ENCODE results near the gene PNPLA7. TPM values are rescaled to one million over a fixed set of nuclear protein-coding genes. Genes with fewer than 3 reads are reported as not detected.

Gene PNPLA7
- total and polyA plus RNA-seq, 2 donors (not counting 1 experiment from before 2014, with no cell fraction given): 18.7 to 29.9 TPM

GRCh38 chr9:137446851-137447471 lies 103.2 kb downstream of the PNPLA7 start:
- 74% methylated on average over 21 of the region's 21 CpGs for WGBS (ENCODE audit: insufficient coverage)
- Histone ChIP-seq H3K4me3 (ENCODE audit: control extremely low read depth in 1 of 5, extremely low read depth in 1 of 5, insufficient read depth in 1 of 5, low read depth in 2 of 5, low read length in 4 of 5) (no peak overlapping the region), H3K27ac (ENCODE audit: low read length in 2 of 2) (no peak overlapping the region), H4K20me1 (ENCODE audit: control insufficient read depth, insufficient read depth, low read length, poor library complexity, severe bottlenecking) (no peaks in the 10 kb centered on the region), H2AFZ (ENCODE audit: insufficient read depth, low read depth, low read length, poor library complexity, severe bottlenecking) (no peak overlapping the region), H3K4me2 (replicated peaks; ENCODE audit: low read depth, low read length, poor library complexity, severe bottlenecking) (no peak overlapping the region), H3K9me3 (ENCODE audit: control extremely low read depth in 1 of 3, control insufficient read depth in 2 of 3, insufficient read depth in 1 of 3, low read length in 2 of 3) (peaks cover 0 to 3% (median 0%) of the 10 kb centered on the region in 3 donors), H3K9ac (ENCODE audit: low read length) (no peak overlapping the region), H3K27me3 (replicated peaks in 1 of 4; ENCODE audit: control extremely low read depth in 1 of 4, control insufficient read depth in 3 of 4, insufficient read depth in 4 of 4, low read length in 3 of 4) (peaks cover 0 to 13% (median 7%) of the 10 kb centered on the region in 4 experiments), H3K36me3 (replicated peaks in 1 of 2; ENCODE audit: control extremely low read depth in 1 of 2, control insufficient read depth in 1 of 2, extremely low read depth in 1 of 2, insufficient read depth in 2 of 2, low read length in 1 of 2) (no peaks in the 10 kb centered on the region), H3K4me1 (ENCODE audit: control insufficient read depth in 2 of 2, insufficient read depth in 2 of 2, low read length in 2 of 2) (peaks cover 8 to 23% of the 10 kb centered on the region in 2 donors), H3K79me2 (ENCODE audit: control insufficient read depth, insufficient read depth, low read length) (no peaks in the 10 kb centered on the region)
- Mint-ChIP-seq H3K9me3 (ENCODE audit: insufficient read depth) (no peaks in the 10 kb centered on the region), H3K27me3 (peaks cover 8% of the 10 kb centered on the region), H3K4me3 (no peak overlapping the region), H3K4me1 (peaks cover 8% of the 10 kb centered on the region), H3K27ac (no peak overlapping the region)
- ChIA-PET CTCF (interaction anchor here (1.0 to 1.5 kb wide), 3 partner anchors 15 to 160 kb away, joined by 3 to 6 read pairs (median 4); partner anchors contain the start of gene NRARP), POLR2A (interaction anchor here (1.0 kb wide), 1 partner anchor 10 kb away, joined by 3 read pairs; no protein-coding TSS in a partner anchor)
- intact Hi-C loops (cut with micrococcal nuclease): no loop called here
- ATAC-seq (ENCODE audit: low read depth) (no peak), DNase-seq (no peak)
- TF ChIP-seq CTCF (IDR thresholded peaks at IDR 0.05) (no peak), EZH2 (IDR thresholded peaks at IDR 0.05; ENCODE audit: borderline replicate concordance, insufficient read depth, low read depth, low read length, poor library complexity, severe bottlenecking) (no peak)

GRCh38 chr9:137445930-137446431 lies 104.2 kb downstream of the PNPLA7 start:
- Histone ChIP-seq H3K4me2 (replicated peaks; ENCODE audit: low read depth, low read length, poor library complexity, severe bottlenecking) (no peak overlapping the region), H3K27ac (ENCODE audit: low read length in 2 of 2) (no peak overlapping the region), H3K4me1 (ENCODE audit: control insufficient read depth in 2 of 2, insufficient read depth in 2 of 2, low read length in 2 of 2) (peaks cover 7 to 26% of the 10 kb centered on the region in 2 donors), H2AFZ (ENCODE audit: insufficient read depth, low read depth, low read length, poor library complexity, severe bottlenecking) (no peak overlapping the region), H3K9me3 (ENCODE audit: control extremely low read depth in 1 of 3, control insufficient read depth in 2 of 3, insufficient read depth in 1 of 3, low read length in 2 of 3) (peaks cover 0 to 3% (median 0%) of the 10 kb centered on the region in 3 donors), H3K79me2 (ENCODE audit: control insufficient read depth, insufficient read depth, low read length) (no peaks in the 10 kb centered on the region), H3K36me3 (replicated peaks in 1 of 2; ENCODE audit: control extremely low read depth in 1 of 2, control insufficient read depth in 1 of 2, extremely low read depth in 1 of 2, insufficient read depth in 2 of 2, low read length in 1 of 2) (no peaks in the 10 kb centered on the region), H4K20me1 (ENCODE audit: control insufficient read depth, insufficient read depth, low read length, poor library complexity, severe bottlenecking) (no peaks in the 10 kb centered on the region), H3K4me3 (ENCODE audit: control extremely low read depth in 1 of 5, extremely low read depth in 1 of 5, insufficient read depth in 1 of 5, low read depth in 2 of 5, low read length in 4 of 5) (no peak overlapping the region), H3K9ac (ENCODE audit: low read length) (no peak overlapping the region), H3K27me3 (replicated peaks in 1 of 4; ENCODE audit: control extremely low read depth in 1 of 4, control insufficient read depth in 3 of 4, insufficient read depth in 4 of 4, low read length in 3 of 4) (peaks cover 0 to 20% (median 7%) of the 10 kb centered on the region in 4 experiments)
- ATAC-seq (ENCODE audit: low read depth): no peak
- intact Hi-C loops (cut with micrococcal nuclease): loop anchor here (1.0 to 2.0 kb wide), 4 partner anchors 23 to 210 kb away; partner anchors contain the start of genes EXD3 and NOXA1
- POLR2A ChIA-PET: no interaction called here
- H3K27me3 Mint-ChIP-seq: peaks cover 11% of the 10 kb centered on the region
- 80% methylated on average over 13 of the region's 19 CpGs for WGBS (ENCODE audit: insufficient coverage)
- CTCF ChIA-PET: interaction anchor here (0.6 to 1.7 kb wide), 6 partner anchors 9 to 159 kb away, joined by 3 to 7 read pairs (median 4); partner anchors contain the start of genes EXD3, NOXA1 and NRARP
- no peaks in the 10 kb centered on the region for H3K9me3 Mint-ChIP-seq (ENCODE audit: insufficient read depth)
- H3K4me3 Mint-ChIP-seq: no peak overlapping the region
- H3K4me1 Mint-ChIP-seq: peaks cover 8% of the 10 kb centered on the region
- no peak overlapping the region for H3K27ac Mint-ChIP-seq
- TF ChIP-seq CTCF (IDR thresholded peaks at IDR 0.05): no peak
- no peak for TF ChIP-seq EZH2 (IDR thresholded peaks at IDR 0.05; ENCODE audit: borderline replicate concordance, insufficient read depth, low read depth, low read length, poor library complexity, severe bottlenecking)
- DNase-seq: no peak

All from B cell (primary cell).